NCI-H345 (cell line): Measurements from ENCODE around the gene LYRM9.
"Not testable (repeated sequence)": the region's sequence is repeated elsewhere in the genome, so short reads cannot be mapped to it uniquely, and the experiment has no call there.

Experiments
- DNase-seq: peaks from one replicate; lab custom pipeline; 2025; lab: John Stamatoyannopoulos, UW

LYRM9 gene

GRCh38 chr17:27873746-27874145, 19.4 kb downstream of the LYRM9 start:
- DNase-seq: no peak

- DNase-seq: no peak
Observed at GRCh38 chr17:27873211-27873610, 20.0 kb downstream of the LYRM9 start.

- DNase-seq: no peak
Observed at GRCh38 chr17:27872776-27873175, 20.4 kb downstream of the LYRM9 start.

GRCh38 chr17:27871407-27871806, 21.8 kb downstream of the LYRM9 start:
- no peak for DNase-seq

- no peak for DNase-seq
Observed at GRCh38 chr17:27870345-27870744, 22.8 kb downstream of the LYRM9 start.

- DNase-seq: no peak
Observed at GRCh38 chr17:27868565-27868964, 24.6 kb downstream of the LYRM9 start.

GRCh38 chr17:27862840-27863239, 30.3 kb downstream of the LYRM9 start:
- DNase-seq: no peak

GRCh38 chr17:27862004-27862403, 31.2 kb downstream of the LYRM9 start:
- no peak for DNase-seq

- no peak for DNase-seq
Observed at GRCh38 chr17:27860971-27861664, 32.0 kb downstream of the LYRM9 start.

GRCh38 chr17:27858621-27859305, 34.4 kb downstream of the LYRM9 start:
- no peak for DNase-seq

GRCh38 chr17:27856676-27857432, 36.3 kb downstream of the LYRM9 start:
- DNase-seq: no peak

GRCh38 chr17:27855454-27855853, 37.7 kb downstream of the LYRM9 start:
- DNase-seq: no peak

- DNase-seq: no peak
Observed at GRCh38 chr17:27854163-27854562, 39.0 kb downstream of the LYRM9 start.

GRCh38 chr17:27853091-27853490, 40.1 kb downstream of the LYRM9 start:
- no peak for DNase-seq

GRCh38 chr17:27849474-27850185, 43.5 kb downstream of the LYRM9 start:
- DNase-seq: peak; percentile 66

- peak; percentile 98 for DNase-seq
Observed at GRCh38 chr17:27848931-27849330, 44.2 kb downstream of the LYRM9 start.

- not testable (repeated sequence) for DNase-seq
Observed at GRCh38 chr17:27846808-27847307, 46.3 kb downstream of the LYRM9 start.

GRCh38 chr17:27846042-27846655, 47.0 kb downstream of the LYRM9 start:
- DNase-seq: no peak

GRCh38 chr17:27845264-27846041, 47.7 kb downstream of the LYRM9 start:
- no peak for DNase-seq

- no peak for DNase-seq
Observed at GRCh38 chr17:27840688-27841087, 52.5 kb downstream of the LYRM9 start.

- DNase-seq: not testable (repeated sequence)
Observed at GRCh38 chr17:27840406-27840678, 52.8 kb downstream of the LYRM9 start.
